HCT116 (cell line): ENCODE results near the gene MAEA. TPM values are rescaled to one million over a fixed set of nuclear protein-coding genes. Genes with fewer than 3 reads are reported as not detected.

Experiments used
- ATAC-seq: fragments of 200-7000 bp; cut with Tn5 transposase; 2 replicates; pipeline ENCODE4 v1.9.1; 2020; ENCODE audit warnings: mild to moderate bottlenecking, moderate library complexity
- BruUV-seq: library from RNA; stranded (reverse); fragments of 400-500 nt; replicated peaks from 2 replicates; lab custom pipeline; 2021; lab: Mats Ljungman, UMichigan
- CTCF ChIA-PET: fragments of 300-600 bp; sonication (Branson Sonifier 250); formaldehyde crosslinking; loops from one replicate; lab custom pipeline; 2021; ENCODE audit warnings: antibody characterized with exemption; lab: Charles Lee
- POLR2A ChIA-PET: fragments of 300-600, 350-600 bp; sonication (Branson Sonifier 250); formaldehyde crosslinking; loops from one replicate; lab custom pipeline; 2021; ENCODE audit warnings: antibody characterized with exemption; lab: Charles Lee
- RAD21 ChIA-PET, 2 experiments: fragments of 300-600 bp; sonication (Branson Sonifier 250); formaldehyde crosslinking; loops; one replicate each; lab custom pipeline; 2023; ENCODE audit warnings: low total read pairs in 2 of 2; ENCODE audit not compliant: uncharacterized antibody in 2 of 2, unreplicated experiment in 2 of 2, low non-redundant PET in 1 of 2; lab: Charles Lee
- DNase-seq: peaks from one replicate; pipeline ENCODE4 v3.0.0-alpha.2; 2010; ENCODE audit warnings: low read depth, low spot score
- H2AFZ ChIP-seq: fragments of 200-600 bp; shearing (Covaris generic), sonication (generic); 2 replicates; pipeline ENCODE4 v1.6.1; 2017; ENCODE audit warnings: low read depth, mixed run types, mixed read lengths, antibody characterized with exemption, low read length; ENCODE audit not compliant: poor library complexity, severe bottlenecking
- H3K27ac ChIP-seq: 2 replicates; pipeline ENCODE4 v1.5.1; 2012; ENCODE audit warnings: low read depth, low read length
- H3K27me3 ChIP-seq: fragments of 200-600 bp; sonication (generic); 2 replicates; pipeline ENCODE4 v1.6.1; 2016; ENCODE audit warnings: mixed run types, low read length, mixed read lengths; ENCODE audit not compliant: insufficient read depth
- H3K36me3 ChIP-seq, 2 experiments: fragments of 200-500 bp in 1 of 2; fragments of 200-600 bp in 1 of 2; sonication (Bioruptor generic) in 1 of 2; sonication (generic) in 1 of 2; 2 replicates each; pipeline versions ENCODE4 v1.5.1 to v1.6.1; 2014 to 2016; ENCODE audit warnings: low read length in 2 of 2, inconsistent platforms in 1 of 2, mixed read lengths in 1 of 2, mixed run types in 1 of 2; ENCODE audit not compliant: insufficient read depth in 2 of 2, control insufficient read depth in 1 of 2
- H3K4me1 ChIP-seq, 2 experiments: fragments of 200-600 bp in 1 of 2; sonication (generic) in 1 of 2; 2 replicates each; pipeline versions ENCODE4 v1.5.1 to v1.6.1; 2012 to 2017; ENCODE audit warnings: low read length in 2 of 2, inconsistent platforms in 1 of 2, mild to moderate bottlenecking in 1 of 2, mixed read lengths in 1 of 2, mixed run types in 1 of 2, moderate library complexity in 1 of 2; ENCODE audit not compliant: insufficient read depth in 2 of 2, control insufficient read depth in 1 of 2
- H3K4me2 ChIP-seq: fragments of 200-600 bp; sonication (generic); 2 replicates; pipeline ENCODE4 v1.6.1; 2017; ENCODE audit warnings: mixed run types, low read length, mixed read lengths
- H3K4me3 ChIP-seq, 2 experiments: fragments of 200-600 bp in 1 of 2; sonication (generic) in 1 of 2; replicated peaks in 1 of 2; 2 replicates each; pipeline ENCODE4 v1.5.1; 2011 to 2016; ENCODE audit warnings: low read length in 2 of 2, control low read depth in 1 of 2, low read depth in 1 of 2, mild to moderate bottlenecking in 1 of 2, mixed read lengths in 1 of 2, mixed run types in 1 of 2
- H3K79me2 ChIP-seq: fragments of 200-600 bp; sonication (generic); 2 replicates; pipeline ENCODE4 v1.6.1; 2017; ENCODE audit warnings: mild to moderate bottlenecking, mixed run types, low read length, moderate library complexity, mixed read lengths; ENCODE audit not compliant: insufficient read depth
- H3K9ac ChIP-seq: fragments of 200-600 bp; sonication (generic); 2 replicates; pipeline ENCODE4 v1.6.1; 2016; ENCODE audit warnings: low read length, mixed read lengths
- H3K9me2 ChIP-seq: fragments of 200-600 bp; sonication (generic), shearing (Covaris generic); 2 replicates; pipeline ENCODE4 v1.6.1; 2017; ENCODE audit warnings: mixed run types, mild to moderate bottlenecking, moderate library complexity; ENCODE audit not compliant: insufficient read depth
- H3K9me3 ChIP-seq, 2 experiments: fragments of 200-500 bp in 1 of 2; fragments of 200-600 bp in 1 of 2; sonication (Bioruptor generic) in 1 of 2; sonication (generic) in 1 of 2; 2 replicates each; pipeline ENCODE4 v1.6.1; 2014 to 2017; ENCODE audit warnings: low read length in 2 of 2, mixed read lengths in 2 of 2, inconsistent platforms in 1 of 2, low read depth in 1 of 2, mild to moderate bottlenecking in 1 of 2, mixed run types in 1 of 2, moderate library complexity in 1 of 2; ENCODE audit not compliant: control insufficient read depth in 1 of 2, insufficient read depth in 1 of 2
- H4K20me1 ChIP-seq: fragments of 200-600 bp; sonication (generic), shearing (Covaris generic); 2 replicates; pipeline ENCODE4 v1.6.1; 2017; ENCODE audit warnings: mixed run types, mild to moderate bottlenecking, moderate library complexity; ENCODE audit not compliant: insufficient read depth
- CBX3 ChIP-seq: IDR thresholded peaks from 2 replicates; pipeline ENCODE4 v1.6.1; 2012; ENCODE audit warnings: low read depth
- EGR1 ChIP-seq: IDR thresholded peaks from 2 replicates; pipeline ENCODE4 v1.6.1; 2012; ENCODE audit warnings: low read depth
- ELF1 ChIP-seq: IDR thresholded peaks from 2 replicates; pipeline ENCODE4 v1.6.1; 2012; ENCODE audit warnings: low read depth, borderline replicate concordance
- FOSL1 ChIP-seq: IDR thresholded peaks from 2 replicates; pipeline ENCODE4 v1.6.1; 2012; ENCODE audit warnings: low read depth
- JUND ChIP-seq: IDR thresholded peaks from 2 replicates; pipeline ENCODE4 v1.6.1; 2012
- POLR2A ChIP-seq: IDR thresholded peaks from 2 replicates; pipeline ENCODE4 v1.7.0; 2011; ENCODE audit warnings: borderline replicate concordance; ENCODE audit not compliant: insufficient read depth, insufficient read length; ENCODE audit errors: extremely low read depth
- POLR2AphosphoS5 ChIP-seq: IDR thresholded peaks from 2 replicates; pipeline ENCODE4 v1.6.1; 2011; ENCODE audit warnings: mild to moderate bottlenecking, low read depth, low read length, moderate library complexity
- RAD21 ChIP-seq: IDR thresholded peaks from 2 replicates; pipeline ENCODE4 v1.6.1; 2012; ENCODE audit warnings: low read depth, mild to moderate bottlenecking
- SRF ChIP-seq: IDR thresholded peaks from 2 replicates; pipeline ENCODE4 v1.6.1; 2012; ENCODE audit warnings: low read depth
- TCF7L2 ChIP-seq: IDR thresholded peaks from 2 replicates; pipeline ENCODE4 v1.7.0; 2011; ENCODE audit warnings: borderline replicate concordance, inconsistent platforms; ENCODE audit not compliant: insufficient read depth, insufficient read length; ENCODE audit errors: extremely low read depth
- YY1 ChIP-seq: IDR thresholded peaks from 2 replicates; pipeline ENCODE4 v1.6.1; 2011; ENCODE audit warnings: low read length, low read depth, moderate library complexity, mild to moderate bottlenecking; ENCODE audit not compliant: insufficient replicate concordance; ENCODE audit errors: extremely low read depth
- ZFX ChIP-seq: fragments of 450-650 bp; IDR thresholded peaks from 2 replicates; pipeline ENCODE4 v1.6.1; 2017
- ZNF274 ChIP-seq: fragments of 200-500 bp; sonication (Bioruptor generic); IDR thresholded peaks from 2 replicates; pipeline ENCODE4 v1.6.1; 2014; ENCODE audit warnings: mild to moderate bottlenecking, low read depth, low read length, inconsistent platforms
- intact Hi-C: fragments of 100-400 bp; cut with micrococcal nuclease; formaldehyde crosslinking; loops from 2 replicates; pipeline ENCODE4 v1.10.0; 2022
- total RNA-seq: library from RNA; stranded (reverse); gene quantifications from one replicate; pipeline ENCODE4 v1.2.1, GENCODE V29; 2021; ENCODE audit not compliant: unreplicated experiment
- TF ChIP-seq, protein P1 (sequence below), 3 experiments: fragments of 200-600 bp in 1 of 3; sonication (generic) in 1 of 3; IDR thresholded peaks in 2 of 3; conservative IDR thresholded peaks in 1 of 3; 2 replicates each; pipeline ENCODE4 v1.5.1; 2012 to 2017; ENCODE audit warnings: low read depth in 2 of 3, low read length in 2 of 3, antibody characterized with exemption in 1 of 3, borderline replicate concordance in 1 of 3, control low read depth in 1 of 3, mild to moderate bottlenecking in 1 of 3, mixed read lengths in 1 of 3, mixed run types in 1 of 3, moderate library complexity in 1 of 3; ENCODE audit not compliant: insufficient read depth in 1 of 3

Gene MAEA
- total RNA-seq, 1 experiment from 2014 or later: 88.3 TPM

GRCh38 chr4:1249148-1249730 lies 40.5 kb upstream of the MAEA start:
- ChIA-PET POLR2A (interaction anchor here (2.0 kb wide), 1 partner anchor 97 kb away, joined by 8 read pairs; the partner anchor contains the start of gene UVSSA), RAD21 (no interaction called here), CTCF (no interaction called here)
- peak; percentile 75 for ATAC-seq
- H3K9me2 ChIP-seq: no peaks in the 10 kb centered on the region
- intact Hi-C loops: no loop called here
- H3K4me1 ChIP-seq: peaks cover 16 to 23% of the 10 kb centered on the region in 2 experiments
- no peaks in the 10 kb centered on the region for H3K27me3 ChIP-seq
- TF ChIP-seq JUND (no peak), RAD21 (no peak), YY1 (peak; percentile 5), ZFX (peak; percentile 67), ZNF274 (no peak), POLR2AphosphoS5 (peak; percentile 63; the same call in 1 of the 2 replicates), POLR2A (peak; percentile 32)
- H3K9ac ChIP-seq: peak overlapping the region; percentile 86
- H2AFZ ChIP-seq: no peak overlapping the region
- H3K4me3 ChIP-seq: peak overlapping the region; percentile 64 to 65
- H3K36me3 ChIP-seq: 0 out of 4 replicates have a peak, but pooled peaks cover 0 to 5% of the 10 kb centered on the region in 2 experiments
- no peaks in the 10 kb centered on the region; a peak in 1 of 4 replicates for H3K9me3 ChIP-seq
- BruUV-seq: no TSS peak
- no peaks in the 10 kb centered on the region for H4K20me1 ChIP-seq
- peak overlapping the region; percentile 100 for H3K27ac ChIP-seq
- peak; percentile 64 for DNase-seq
- H3K79me2 ChIP-seq: peaks cover 48% of the 10 kb centered on the region
- peak overlapping the region; percentile 94 for H3K4me2 ChIP-seq

DNA sequence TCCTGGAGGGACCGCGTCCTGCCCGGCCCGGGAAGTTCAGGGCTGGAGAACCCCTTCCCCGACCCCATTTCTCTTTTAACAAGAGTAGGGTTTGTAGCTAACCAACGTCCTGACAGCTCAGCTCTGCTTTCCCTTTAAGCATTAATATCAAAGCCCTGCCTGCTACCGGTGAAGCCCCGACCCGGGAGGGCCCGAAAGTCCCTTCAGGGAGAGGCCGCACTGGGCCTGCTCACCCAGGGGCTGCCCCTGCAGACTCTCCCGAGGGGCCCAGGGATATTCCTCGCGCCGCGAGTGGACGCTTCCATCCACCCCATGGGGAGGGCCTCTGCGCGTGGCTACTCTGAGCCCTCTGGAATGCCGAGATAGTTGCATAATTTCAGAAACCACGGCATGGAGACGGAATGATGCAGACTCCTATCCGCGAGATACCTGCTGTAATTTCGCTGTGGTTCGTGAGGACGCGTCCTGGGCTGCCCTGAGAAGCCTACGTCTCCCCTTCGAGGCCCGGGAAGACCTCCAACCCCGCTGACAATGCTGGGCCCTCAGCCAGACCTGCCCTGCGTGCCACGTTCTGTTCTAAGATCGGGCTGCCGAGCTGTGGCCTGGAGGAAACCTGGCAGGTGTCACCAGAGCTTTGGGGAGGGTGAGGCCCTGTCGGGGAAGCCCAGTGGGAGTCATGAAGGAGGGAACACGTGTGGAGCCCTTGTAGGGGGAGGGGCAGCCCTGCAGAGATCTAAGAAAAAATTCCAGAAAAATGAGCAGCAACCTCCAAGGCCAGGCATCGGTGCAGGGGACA lies 39.8 kb upstream of the MAEA start:
- CTCF ChIA-PET: no interaction called here
- no peak for DNase-seq
- intact Hi-C loops: no loop called here
- H3K79me2 ChIP-seq: peaks cover 41% of the 10 kb centered on the region
- TSS peak; percentile 50 for BruUV-seq
- H4K20me1 ChIP-seq: no peaks in the 10 kb centered on the region
- peak overlapping the region; percentile 94 for H3K4me2 ChIP-seq
- RAD21 ChIA-PET: no interaction called here
- H3K9me3 ChIP-seq: no peaks in the 10 kb centered on the region; a peak in 1 of 4 replicates
- peak overlapping the region; percentile 86 for H3K9ac ChIP-seq
- ATAC-seq: no peak
- H3K36me3 ChIP-seq: 0 out of 4 replicates have a peak, but pooled peaks cover 0 to 5% of the 10 kb centered on the region in 2 experiments
- no peaks in the 10 kb centered on the region for H3K27me3 ChIP-seq
- H3K9me2 ChIP-seq: no peaks in the 10 kb centered on the region
- H3K4me3 ChIP-seq: peak overlapping the region; percentile 64 to 65
- no peak overlapping the region for H2AFZ ChIP-seq
- POLR2A ChIA-PET: interaction anchor here (1.1 kb wide), 1 partner anchor 97 kb away, joined by 3 read pairs; the partner anchor contains the start of gene UVSSA
- peaks cover 16 to 23% of the 10 kb centered on the region in 2 experiments for H3K4me1 ChIP-seq
- H3K27ac ChIP-seq: peak overlapping the region; percentile 100
- TF ChIP-seq TCF7L2: no peak
- TF ChIP-seq SRF: no peak
- TF ChIP-seq ZNF274: no peak
- TF ChIP-seq CBX3: no peak
- TF ChIP-seq ELF1: no peak
- no peak for TF ChIP-seq POLR2A
- no peak for TF ChIP-seq EGR1
- TF ChIP-seq FOSL1: no peak
- TF ChIP-seq, protein P1, sequence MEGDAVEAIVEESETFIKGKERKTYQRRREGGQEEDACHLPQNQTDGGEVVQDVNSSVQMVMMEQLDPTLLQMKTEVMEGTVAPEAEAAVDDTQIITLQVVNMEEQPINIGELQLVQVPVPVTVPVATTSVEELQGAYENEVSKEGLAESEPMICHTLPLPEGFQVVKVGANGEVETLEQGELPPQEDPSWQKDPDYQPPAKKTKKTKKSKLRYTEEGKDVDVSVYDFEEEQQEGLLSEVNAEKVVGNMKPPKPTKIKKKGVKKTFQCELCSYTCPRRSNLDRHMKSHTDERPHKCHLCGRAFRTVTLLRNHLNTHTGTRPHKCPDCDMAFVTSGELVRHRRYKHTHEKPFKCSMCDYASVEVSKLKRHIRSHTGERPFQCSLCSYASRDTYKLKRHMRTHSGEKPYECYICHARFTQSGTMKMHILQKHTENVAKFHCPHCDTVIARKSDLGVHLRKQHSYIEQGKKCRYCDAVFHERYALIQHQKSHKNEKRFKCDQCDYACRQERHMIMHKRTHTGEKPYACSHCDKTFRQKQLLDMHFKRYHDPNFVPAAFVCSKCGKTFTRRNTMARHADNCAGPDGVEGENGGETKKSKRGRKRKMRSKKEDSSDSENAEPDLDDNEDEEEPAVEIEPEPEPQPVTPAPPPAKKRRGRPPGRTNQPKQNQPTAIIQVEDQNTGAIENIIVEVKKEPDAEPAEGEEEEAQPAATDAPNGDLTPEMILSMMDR (IDR thresholded peaks at IDR 0.05 in 2 of 3, conservative IDR thresholded peaks at IDR 0.05 in 1 of 3; ENCODE audit: borderline replicate concordance in 1 of 3, insufficient read depth in 1 of 3, low read depth in 2 of 3, low read length in 2 of 3): no peak
- no peak for TF ChIP-seq JUND
